Measurements from ENCODE around the gene PPP1CA. TPM values are rescaled to one million over a fixed set of nuclear protein-coding genes. Genes with fewer than 3 reads are reported as not detected.

The PPP1CA gene
- total RNA-seq, 3 donors from 2014 or later (not counting 1 experiment from before 2014, with no cell fraction given) = 222 to 245 (median 233) TPM

DNA sequence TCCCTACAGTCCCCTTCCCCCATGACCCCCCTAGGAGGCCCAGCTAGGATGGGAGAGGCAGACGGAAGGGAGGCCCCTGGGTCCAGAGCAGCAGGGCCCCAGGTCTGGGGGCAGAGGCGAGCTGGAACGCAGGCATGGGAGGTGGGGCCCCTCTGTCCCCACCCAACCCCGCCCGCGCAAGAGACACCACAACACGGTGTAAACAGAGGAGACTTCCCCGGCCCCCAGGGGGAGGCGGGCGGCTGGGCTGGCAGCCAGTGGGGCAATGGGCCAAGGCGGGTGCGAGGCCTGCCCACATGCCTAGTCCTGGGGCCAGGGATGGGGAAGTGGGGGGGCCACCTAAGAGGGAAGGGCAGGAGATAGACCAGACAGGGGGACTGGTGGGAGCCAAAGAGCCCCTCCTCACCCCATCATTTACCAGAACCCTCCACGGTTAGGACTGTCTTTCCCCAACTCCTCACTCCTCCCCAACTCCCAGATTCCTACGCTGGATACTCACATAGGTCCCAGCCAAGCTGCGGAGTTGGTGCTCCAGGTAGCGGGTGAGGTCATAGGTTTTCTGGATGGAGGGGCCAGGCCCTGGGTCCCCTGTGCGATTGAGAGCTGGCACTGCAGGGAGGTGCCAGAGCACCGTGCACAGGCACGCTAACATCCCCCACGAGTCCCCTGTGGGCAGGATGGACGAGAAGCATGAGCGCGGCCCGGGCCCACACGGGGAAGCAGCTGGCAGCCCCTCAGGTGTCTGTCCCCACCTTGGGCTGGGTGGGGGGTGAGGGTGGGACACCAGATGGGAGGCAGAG lies 34.5 kb downstream of the PPP1CA start:
- WGBS (ENCODE audit: insufficient coverage) = 67% methylated on average over 24 of the region's 25 CpGs

DNA sequence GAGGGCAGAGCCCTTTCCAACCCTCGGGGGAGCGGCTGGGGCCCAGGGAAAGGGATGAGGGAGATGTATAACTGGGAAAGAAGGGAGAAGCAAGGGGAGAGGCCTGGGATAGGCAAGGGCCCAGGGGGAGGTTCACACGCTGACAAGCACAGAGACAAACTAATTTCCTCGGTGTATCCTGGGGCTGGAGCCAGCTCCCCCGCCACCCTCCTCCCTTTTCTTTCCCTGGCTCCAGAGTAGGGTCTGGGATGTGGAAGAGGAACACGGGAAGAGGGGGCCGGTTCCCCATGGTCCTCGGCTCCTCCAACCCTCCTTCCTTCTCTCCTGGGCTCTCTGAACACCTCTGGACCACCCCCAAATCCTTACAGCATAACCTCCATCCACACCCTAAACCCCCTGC lies 35.1 kb downstream of the PPP1CA start:
- H3K27ac Mint-ChIP-seq = peak overlapping the region in 1 of 2 donors; percentile 4
- H3K36me3 Mint-ChIP-seq = no peaks in the 10 kb centered on the region
- ATAC-seq (no peak), DNase-seq (no peak)
- no peaks in the 10 kb centered on the region for H3K9me3 Mint-ChIP-seq
- H3K27ac ChIP-seq (ENCODE audit: low read length) = no peak overlapping the region
- no peak overlapping the region for H3K4me3 Mint-ChIP-seq
- WGBS (ENCODE audit: insufficient coverage) = 93% methylated on average over 5 of the region's 8 CpGs
- H3K9me3 ChIP-seq (ENCODE audit: control insufficient read depth, insufficient read depth, low read length) = no peaks in the 10 kb centered on the region
- intact Hi-C loops (cut with micrococcal nuclease) = no loop called here
- H3K4me1 Mint-ChIP-seq = peaks cover 66 to 85% of the 10 kb centered on the region in 2 donors
- no peaks in the 10 kb centered on the region for H3K36me3 ChIP-seq (ENCODE audit: control insufficient read depth, insufficient read depth, low read length)
- TF ChIP-seq, protein P1, sequence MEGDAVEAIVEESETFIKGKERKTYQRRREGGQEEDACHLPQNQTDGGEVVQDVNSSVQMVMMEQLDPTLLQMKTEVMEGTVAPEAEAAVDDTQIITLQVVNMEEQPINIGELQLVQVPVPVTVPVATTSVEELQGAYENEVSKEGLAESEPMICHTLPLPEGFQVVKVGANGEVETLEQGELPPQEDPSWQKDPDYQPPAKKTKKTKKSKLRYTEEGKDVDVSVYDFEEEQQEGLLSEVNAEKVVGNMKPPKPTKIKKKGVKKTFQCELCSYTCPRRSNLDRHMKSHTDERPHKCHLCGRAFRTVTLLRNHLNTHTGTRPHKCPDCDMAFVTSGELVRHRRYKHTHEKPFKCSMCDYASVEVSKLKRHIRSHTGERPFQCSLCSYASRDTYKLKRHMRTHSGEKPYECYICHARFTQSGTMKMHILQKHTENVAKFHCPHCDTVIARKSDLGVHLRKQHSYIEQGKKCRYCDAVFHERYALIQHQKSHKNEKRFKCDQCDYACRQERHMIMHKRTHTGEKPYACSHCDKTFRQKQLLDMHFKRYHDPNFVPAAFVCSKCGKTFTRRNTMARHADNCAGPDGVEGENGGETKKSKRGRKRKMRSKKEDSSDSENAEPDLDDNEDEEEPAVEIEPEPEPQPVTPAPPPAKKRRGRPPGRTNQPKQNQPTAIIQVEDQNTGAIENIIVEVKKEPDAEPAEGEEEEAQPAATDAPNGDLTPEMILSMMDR (IDR thresholded peaks at IDR 0.05) = no peak
- H3K27me3 Mint-ChIP-seq (ENCODE audit: low read depth in 2 of 2) = peaks cover 3 to 25% of the 10 kb centered on the region in 2 donors
- peaks cover 79% of the 10 kb centered on the region for H3K4me1 ChIP-seq (ENCODE audit: control insufficient read depth, insufficient read depth, low read length)
- H3K4me3 ChIP-seq (ENCODE audit: low read length) = no peak overlapping the region
- no peaks in the 10 kb centered on the region for H3K27me3 ChIP-seq (ENCODE audit: control insufficient read depth, insufficient read depth, low read length)

More for the DNA sequence above, 34.5 kb downstream of the PPP1CA start:
- no peaks in the 10 kb centered on the region for H3K36me3 ChIP-seq (ENCODE audit: control insufficient read depth, insufficient read depth, low read length)
- peaks cover 3 to 19% of the 10 kb centered on the region in 2 donors for H3K27me3 Mint-ChIP-seq (ENCODE audit: low read depth in 2 of 2)
- no peaks in the 10 kb centered on the region for H3K9me3 Mint-ChIP-seq
- DNase-seq (no peak), ATAC-seq (no peak)
- no peak overlapping the region for H3K4me3 Mint-ChIP-seq
- H3K4me1 Mint-ChIP-seq = peaks cover 72 to 91% of the 10 kb centered on the region in 2 donors
- H3K4me3 ChIP-seq (ENCODE audit: low read length) = no peak overlapping the region
- H3K4me1 ChIP-seq (ENCODE audit: control insufficient read depth, insufficient read depth, low read length) = peaks cover 85% of the 10 kb centered on the region
- peak overlapping the region in 1 of 2 donors; percentile 70 for H3K27ac Mint-ChIP-seq
- no peaks in the 10 kb centered on the region for H3K36me3 Mint-ChIP-seq
- intact Hi-C loops (cut with micrococcal nuclease) = no loop called here
- no peak overlapping the region for H3K27ac ChIP-seq (ENCODE audit: low read length)
- H3K27me3 ChIP-seq (ENCODE audit: control insufficient read depth, insufficient read depth, low read length) = no peaks in the 10 kb centered on the region
- TF ChIP-seq, protein P1 (IDR thresholded peaks at IDR 0.05) = no peak
- H3K9me3 ChIP-seq (ENCODE audit: control insufficient read depth, insufficient read depth, low read length) = no peaks in the 10 kb centered on the region

DNA sequence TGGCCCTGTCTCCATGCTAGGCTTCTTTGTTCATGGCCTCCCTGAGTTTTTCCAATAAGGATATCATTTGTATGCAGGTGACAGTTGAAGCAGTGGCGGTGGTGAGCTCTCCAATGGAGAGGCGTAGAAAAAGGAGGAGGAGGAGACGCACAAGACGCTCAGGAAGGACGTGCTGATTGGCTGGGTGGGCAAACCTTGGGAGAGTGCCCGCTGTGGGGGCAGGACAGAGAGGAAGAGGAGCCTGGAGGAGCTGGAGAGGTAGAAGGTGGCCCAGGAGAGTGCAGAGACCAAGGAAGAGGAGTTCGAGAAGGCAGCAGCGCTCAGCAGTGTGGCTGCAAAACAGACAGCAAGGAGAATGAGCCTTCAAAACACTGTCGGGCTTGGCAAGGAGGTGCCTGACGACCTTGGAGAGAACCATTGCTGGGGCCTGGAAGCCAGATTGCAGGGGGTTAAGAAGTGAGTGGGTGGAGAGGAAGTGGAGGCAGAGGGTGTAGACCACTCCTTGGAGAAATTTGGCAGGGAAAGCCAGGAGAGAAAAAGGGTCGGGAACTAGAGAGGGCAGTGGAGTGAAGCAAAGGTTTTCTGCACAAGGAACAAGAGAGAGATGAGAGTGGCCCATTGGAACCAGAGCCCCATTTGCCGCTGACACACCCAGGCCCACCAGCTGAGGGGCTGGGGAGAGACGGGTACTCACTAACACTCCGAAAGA lies 35.8 kb downstream of the PPP1CA start:
- Histone ChIP-seq H3K9me3 (ENCODE audit: control insufficient read depth, insufficient read depth, low read length) (no peaks in the 10 kb centered on the region), H3K36me3 (ENCODE audit: control insufficient read depth, insufficient read depth, low read length) (no peaks in the 10 kb centered on the region), H3K27me3 (ENCODE audit: control insufficient read depth, insufficient read depth, low read length) (no peaks in the 10 kb centered on the region), H3K4me1 (ENCODE audit: control insufficient read depth, insufficient read depth, low read length) (peaks cover 72% of the 10 kb centered on the region), H3K27ac (ENCODE audit: low read length) (no peak overlapping the region), H3K4me3 (ENCODE audit: low read length) (no peak overlapping the region)
- TF ChIP-seq, protein P1 (IDR thresholded peaks at IDR 0.05) = no peak
- Mint-ChIP-seq H3K9me3 (no peaks in the 10 kb centered on the region), H3K4me1 (peaks cover 60 to 78% of the 10 kb centered on the region in 2 donors), H3K4me3 (peak overlapping the region; percentile 35), H3K36me3 (no peaks in the 10 kb centered on the region), H3K27ac (peak overlapping the region in 1 of 2 donors; percentile 4), H3K27me3 (ENCODE audit: low read depth in 2 of 2) (peaks cover 3 to 29% of the 10 kb centered on the region in 2 donors)
- ATAC-seq (no peak), DNase-seq (no peak)
- intact Hi-C loops (cut with micrococcal nuclease) = no loop called here
- 94% methylated on average over 14 of the region's 14 CpGs for WGBS (ENCODE audit: insufficient coverage)
